Measurements from ENCODE around the gene ZFPM1.
"Not testable (repeated sequence)": the region's sequence is repeated elsewhere in the genome, so short reads cannot be mapped to it uniquely, and the experiment has no call there.

ZFPM1 gene

DNA sequence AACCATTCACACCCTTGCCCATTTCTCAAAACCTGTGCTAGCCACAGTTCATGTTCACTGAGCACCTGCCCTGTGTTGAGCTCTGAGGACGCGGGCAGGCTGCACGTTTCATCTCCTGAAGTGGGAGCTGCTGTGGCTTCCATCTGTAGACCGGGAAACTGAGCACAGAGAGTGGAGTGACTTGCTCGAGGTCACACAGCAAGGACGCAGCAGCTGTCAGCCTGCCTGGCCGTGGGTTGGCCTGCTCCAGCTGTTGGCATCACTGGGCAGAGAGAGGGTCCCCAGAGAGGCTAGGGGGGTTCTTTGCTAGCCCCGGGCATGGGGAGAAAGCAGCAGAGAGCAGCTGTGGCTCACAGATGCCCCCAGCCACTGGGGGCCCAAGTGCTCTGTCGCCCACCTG is 28.8 kb downstream of the ZFPM1 start:
- DNase-seq (ENCODE audit: low read depth), result no peak
- TF ChIP-seq, protein P1, sequence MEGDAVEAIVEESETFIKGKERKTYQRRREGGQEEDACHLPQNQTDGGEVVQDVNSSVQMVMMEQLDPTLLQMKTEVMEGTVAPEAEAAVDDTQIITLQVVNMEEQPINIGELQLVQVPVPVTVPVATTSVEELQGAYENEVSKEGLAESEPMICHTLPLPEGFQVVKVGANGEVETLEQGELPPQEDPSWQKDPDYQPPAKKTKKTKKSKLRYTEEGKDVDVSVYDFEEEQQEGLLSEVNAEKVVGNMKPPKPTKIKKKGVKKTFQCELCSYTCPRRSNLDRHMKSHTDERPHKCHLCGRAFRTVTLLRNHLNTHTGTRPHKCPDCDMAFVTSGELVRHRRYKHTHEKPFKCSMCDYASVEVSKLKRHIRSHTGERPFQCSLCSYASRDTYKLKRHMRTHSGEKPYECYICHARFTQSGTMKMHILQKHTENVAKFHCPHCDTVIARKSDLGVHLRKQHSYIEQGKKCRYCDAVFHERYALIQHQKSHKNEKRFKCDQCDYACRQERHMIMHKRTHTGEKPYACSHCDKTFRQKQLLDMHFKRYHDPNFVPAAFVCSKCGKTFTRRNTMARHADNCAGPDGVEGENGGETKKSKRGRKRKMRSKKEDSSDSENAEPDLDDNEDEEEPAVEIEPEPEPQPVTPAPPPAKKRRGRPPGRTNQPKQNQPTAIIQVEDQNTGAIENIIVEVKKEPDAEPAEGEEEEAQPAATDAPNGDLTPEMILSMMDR (IDR thresholded peaks at IDR 0.05; ENCODE audit: control insufficient read depth, extremely low read depth, insufficient read depth), result no peak
- no peak overlapping the region for H3K4me3 ChIP-seq (ENCODE audit: low read depth, low read length)

DNA sequence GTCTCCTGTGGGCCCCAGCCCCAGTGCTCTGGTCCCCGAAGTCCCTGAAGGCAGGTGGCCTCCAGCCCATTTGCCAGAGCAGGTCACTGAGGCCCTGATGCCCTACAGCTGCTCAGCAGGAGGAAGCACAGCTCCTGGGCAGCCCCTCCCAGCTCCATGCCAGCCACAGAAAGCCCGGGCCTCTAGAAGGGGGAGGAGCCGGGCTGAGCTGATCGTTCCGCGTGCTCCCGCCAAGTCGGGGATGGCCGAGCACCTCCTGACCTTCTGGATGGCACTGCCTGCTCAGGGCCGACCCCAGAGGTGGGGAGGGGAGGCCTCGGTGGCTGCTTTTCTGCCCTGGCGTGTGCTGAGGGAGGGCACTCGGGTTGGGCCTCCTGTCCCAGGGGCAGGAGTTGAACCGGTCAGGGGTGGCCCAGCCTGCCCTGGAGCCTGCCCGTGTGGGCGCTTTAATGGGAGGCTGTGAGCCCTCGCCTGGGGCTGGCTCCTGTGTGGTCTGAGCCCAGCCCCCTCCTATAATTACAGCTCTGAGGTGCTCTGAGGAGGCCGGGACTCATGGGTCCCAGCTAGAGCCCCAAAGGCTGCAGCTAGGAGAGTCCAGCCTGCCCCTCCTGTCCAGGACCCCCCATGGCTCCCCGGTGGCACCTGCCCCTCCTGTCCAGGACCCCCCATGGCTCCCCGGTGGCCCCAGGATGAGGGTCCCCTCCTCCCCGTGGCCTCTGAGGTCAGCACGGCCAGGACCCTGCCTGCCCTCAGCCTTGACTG is 29.7 kb downstream of the ZFPM1 start:
- no peak overlapping the region for H3K4me3 ChIP-seq (ENCODE audit: low read depth, low read length)

GRCh38 chr16:88483392-88483641 is 30.2 kb downstream of the ZFPM1 start:
- no peak overlapping the region for H3K4me3 ChIP-seq (ENCODE audit: low read depth, low read length)
- DNase-seq (ENCODE audit: low read depth), result no peak
- TF ChIP-seq, protein P1 (IDR thresholded peaks at IDR 0.05; ENCODE audit: control insufficient read depth, extremely low read depth, insufficient read depth), result no peak

More for the DNA sequence above, 29.7 kb downstream of the ZFPM1 start:
- no peak for DNase-seq (ENCODE audit: low read depth)
- TF ChIP-seq, protein P1 (IDR thresholded peaks at IDR 0.05; ENCODE audit: control insufficient read depth, extremely low read depth, insufficient read depth), result no peak

- TF ChIP-seq, protein P1 (IDR thresholded peaks at IDR 0.05; ENCODE audit: control insufficient read depth, extremely low read depth, insufficient read depth), result no peak
- no peak overlapping the region for H3K4me3 ChIP-seq (ENCODE audit: low read depth, low read length)
- no peak for DNase-seq (ENCODE audit: low read depth)
Observed at GRCh38 chr16:88484505-88485365, 31.7 kb downstream of the ZFPM1 start.

GRCh38 chr16:88485366-88485741 is 32.3 kb downstream of the ZFPM1 start:
- not testable (repeated sequence) for H3K4me3 ChIP-seq (ENCODE audit: low read depth, low read length); DNase-seq (ENCODE audit: low read depth)

GRCh38 chr16:88486398-88487123 is 33.5 kb downstream of the ZFPM1 start:
- TF ChIP-seq, protein P1 (IDR thresholded peaks at IDR 0.05; ENCODE audit: control insufficient read depth, extremely low read depth, insufficient read depth), result no peak
- no peak overlapping the region for H3K4me3 ChIP-seq (ENCODE audit: low read depth, low read length)
- no peak for DNase-seq (ENCODE audit: low read depth)

GRCh38 chr16:88487124-88487432 is 34.0 kb downstream of the ZFPM1 start:
- DNase-seq (ENCODE audit: low read depth), result no peak
- TF ChIP-seq, protein P1 (IDR thresholded peaks at IDR 0.05; ENCODE audit: control insufficient read depth, extremely low read depth, insufficient read depth), result no peak
- no peak overlapping the region for H3K4me3 ChIP-seq (ENCODE audit: low read depth, low read length)

Data from LNCaP clone FGC (cell line).